IMR-90 (cell line): ENCODE results near the gene GAS2L2. TPM values are rescaled to one million over a fixed set of nuclear protein-coding genes. Genes with fewer than 3 reads are reported as not detected.

ENCODE experiments used
- ATAC-seq: fragments of 200-7000 bp; cut with Tn5 transposase; 2 replicates; pipeline ENCODE4 v1.9.1; 2020; ENCODE audit warnings: low read depth, mild to moderate bottlenecking, moderate library complexity
- BruUV-seq: library from RNA; stranded (reverse); fragments of 400-500 nt; replicated peaks from 2 replicates; lab custom pipeline; 2021; lab: Mats Ljungman, UMichigan
- CTCF ChIA-PET: fragments of 300-600 bp; formaldehyde crosslinking; extraction: SDS; loops from one replicate; lab custom pipeline; 2021; ENCODE audit warnings: antibody characterized with exemption; lab: Yijun Ruan, JAX
- POLR2A ChIA-PET: fragments of 300-600 bp; sonication (Branson Sonifier 250); formaldehyde crosslinking; loops from one replicate; lab custom pipeline; 2022; ENCODE audit warnings: antibody characterized with exemption; ENCODE audit not compliant: unreplicated experiment; lab: Charles Lee
- DNase-seq: peaks from one replicate; pipeline ENCODE4 v3.0.0; 2013
- H2AFZ ChIP-seq: replicated peaks from 2 replicates; pipeline ENCODE3; 2013; ENCODE audit warnings: low read length, mild to moderate bottlenecking; ENCODE audit not compliant: poor library complexity
- H2AK5ac ChIP-seq: 2 replicates; pipeline ENCODE4 v1.6.1; 2013; ENCODE audit warnings: low read depth, low read length, inconsistent platforms
- H2AK9ac ChIP-seq: replicated peaks from 2 replicates; pipeline ENCODE3; 2013; ENCODE audit warnings: mild to moderate bottlenecking, low read depth, low read length, moderate library complexity; ENCODE audit not compliant: poor library complexity
- H2BK120ac ChIP-seq: 2 replicates; pipeline ENCODE4 v1.6.1; 2013; ENCODE audit warnings: low read depth, low read length, inconsistent platforms
- H2BK15ac ChIP-seq: 3 replicates; pipeline ENCODE4 v1.6.1; 2013; ENCODE audit warnings: low read depth, low read length, inconsistent platforms
- H2BK20ac ChIP-seq: 2 replicates; pipeline ENCODE4 v1.6.1; 2013; ENCODE audit warnings: low read depth, mild to moderate bottlenecking, inconsistent platforms, low read length, moderate library complexity
- H2BK5ac ChIP-seq: 2 replicates; pipeline ENCODE4 v1.6.1; 2013; ENCODE audit warnings: mild to moderate bottlenecking, low read depth, low read length, inconsistent platforms; ENCODE audit not compliant: poor library complexity, severe bottlenecking
- H3K14ac ChIP-seq: replicated peaks from 2 replicates; pipeline ENCODE4 v1.6.1; 2013; ENCODE audit warnings: low read depth, low read length, inconsistent platforms
- H3K18ac ChIP-seq: 2 replicates; pipeline ENCODE4 v1.6.1; 2013; ENCODE audit warnings: low read depth, low read length, control low read depth
- H3K23ac ChIP-seq: 2 replicates; pipeline ENCODE4 v1.6.1; 2013; ENCODE audit warnings: low read depth, low read length, inconsistent platforms
- H3K27ac ChIP-seq: 2 replicates; pipeline ENCODE4 v1.5.1; 2013; ENCODE audit warnings: mild to moderate bottlenecking, control low read depth, low read length; ENCODE audit not compliant: insufficient read depth
- H3K27me3 ChIP-seq: 2 replicates; pipeline ENCODE4 v1.6.1; 2013; ENCODE audit warnings: low read length; ENCODE audit not compliant: control insufficient read depth, insufficient read depth
- H3K36me3 ChIP-seq: 2 replicates; pipeline ENCODE4 v1.6.1; 2013; ENCODE audit warnings: low read length, mixed read lengths; ENCODE audit not compliant: control insufficient read depth, insufficient read depth
- H3K4ac ChIP-seq: 2 replicates; pipeline ENCODE4 v1.6.1; 2013; ENCODE audit warnings: low read depth, low read length, inconsistent platforms
- H3K4me1 ChIP-seq: 2 replicates; pipeline ENCODE4 v1.6.1; 2013; ENCODE audit warnings: low read length, mixed read lengths; ENCODE audit not compliant: control insufficient read depth, insufficient read depth
- H3K4me2 ChIP-seq: 2 replicates; pipeline ENCODE4 v1.6.1; 2013; ENCODE audit warnings: low read depth, mild to moderate bottlenecking, control low read depth, low read length, moderate library complexity
- H3K4me3 ChIP-seq: 2 replicates; pipeline ENCODE4 v1.5.1; 2013; ENCODE audit warnings: low read depth, mild to moderate bottlenecking, control low read depth, low read length, moderate library complexity; ENCODE audit not compliant: insufficient read depth
- H3K56ac ChIP-seq: 2 replicates; pipeline ENCODE4 v1.6.1; 2013; ENCODE audit warnings: low read length, inconsistent platforms; ENCODE audit not compliant: insufficient read depth; ENCODE audit errors: extremely low read depth
- H3K79me1 ChIP-seq, 2 experiments: 2 replicates each; pipeline ENCODE4 v1.6.1; 2013; ENCODE audit warnings: low read length in 2 of 2, inconsistent platforms in 1 of 2, low read depth in 1 of 2
- H3K9ac ChIP-seq: 2 replicates; pipeline ENCODE4 v1.6.1; 2013; ENCODE audit warnings: low read depth, low read length, control low read depth
- H3K9me1 ChIP-seq: 2 replicates; pipeline ENCODE4 v1.6.1; 2013; ENCODE audit warnings: low read length, inconsistent platforms; ENCODE audit not compliant: insufficient read depth
- H3K9me3 ChIP-seq: 2 replicates; pipeline ENCODE4 v1.6.1; 2013; ENCODE audit warnings: low read length; ENCODE audit not compliant: control insufficient read depth, insufficient read depth
- H4K20me1 ChIP-seq: 2 replicates; pipeline ENCODE4 v1.6.1; 2013; ENCODE audit warnings: low read length, inconsistent platforms; ENCODE audit not compliant: insufficient read depth
- H4K5ac ChIP-seq: 2 replicates; pipeline ENCODE4 v1.6.1; 2013; ENCODE audit warnings: mild to moderate bottlenecking, low read depth, low read length, control low read depth
- H4K8ac ChIP-seq, 2 experiments: 2 replicates each; pipeline ENCODE4 v1.6.1; 2013; ENCODE audit warnings: low read depth in 2 of 2, low read length in 2 of 2, control low read depth in 1 of 2, inconsistent platforms in 1 of 2
- H4K91ac ChIP-seq: 2 replicates; pipeline ENCODE4 v1.6.1; 2013; ENCODE audit warnings: low read depth, low read length, inconsistent platforms; ENCODE audit not compliant: insufficient read depth
- CEBPB ChIP-seq: IDR thresholded peaks from 2 replicates; pipeline ENCODE4 v1.6.1; 2012; ENCODE audit warnings: low read depth, low read length, improper control_type of control experiment
- CHD1 ChIP-seq: IDR thresholded peaks from 2 replicates; pipeline ENCODE4 v1.6.1; 2012; ENCODE audit warnings: low read depth, low read length, improper control_type of control experiment
- CTCF ChIP-seq: conservative IDR thresholded peaks from 2 replicates; pipeline ENCODE4 v1.5.1; 2012; ENCODE audit warnings: mild to moderate bottlenecking, low read depth, low read length, improper control_type of control experiment
- FOS ChIP-seq: fragments of 150-350 bp; IDR thresholded peaks from 2 replicates; pipeline ENCODE4 v1.6.1; 2016; ENCODE audit warnings: low read depth, low read length
- MAFK ChIP-seq: IDR thresholded peaks from 2 replicates; pipeline ENCODE4 v1.6.1; 2012; ENCODE audit warnings: low read depth, low read length, improper control_type of control experiment
- MAZ ChIP-seq: IDR thresholded peaks from 2 replicates; pipeline ENCODE4 v1.6.1; 2012; ENCODE audit warnings: low read depth, mild to moderate bottlenecking, low read length, improper control_type of control experiment, moderate library complexity, borderline replicate concordance
- MXI1 ChIP-seq: IDR thresholded peaks from 2 replicates; pipeline ENCODE4 v1.6.1; 2012; ENCODE audit warnings: low read depth, mild to moderate bottlenecking, low read length, moderate library complexity, borderline replicate concordance
- NFE2L2 ChIP-seq: fragments of 150-350 bp; IDR thresholded peaks from 2 replicates; pipeline ENCODE4 v1.6.1; 2016; ENCODE audit warnings: low read depth, mild to moderate bottlenecking, low read length
- POLR2A ChIP-seq: IDR thresholded peaks from 2 replicates; pipeline ENCODE4 v1.6.1; 2012; ENCODE audit warnings: mild to moderate bottlenecking, low read depth, low read length
- RAD21 ChIP-seq: IDR thresholded peaks from 2 replicates; pipeline ENCODE4 v1.6.1; 2012; ENCODE audit warnings: low read length, improper control_type of control experiment
- RCOR1 ChIP-seq: IDR thresholded peaks from 2 replicates; pipeline ENCODE4 v1.6.1; 2012; ENCODE audit warnings: mild to moderate bottlenecking, low read length, improper control_type of control experiment; ENCODE audit not compliant: insufficient replicate concordance
- RFX5 ChIP-seq: IDR thresholded peaks from 2 replicates; pipeline ENCODE4 v1.8.0; 2012; ENCODE audit warnings: low read depth, mild to moderate bottlenecking, low read length, moderate library complexity
- SMC3 ChIP-seq: fragments of 150-350 bp; IDR thresholded peaks from 2 replicates; pipeline ENCODE4 v1.6.1; 2016; ENCODE audit warnings: low read depth, mild to moderate bottlenecking, antibody characterized with exemption, low read length, moderate library complexity
- USF2 ChIP-seq: fragments of 150-350 bp; IDR thresholded peaks from 2 replicates; pipeline ENCODE4 v1.6.1; 2017; ENCODE audit warnings: mild to moderate bottlenecking, antibody characterized with exemption, low read length, low read depth
- WGBS, 2 experiments: methylation state at CpG; one replicate each; pipeline versions ENCODE4 v1.1.5 to v1.1.7; 2013; ENCODE audit warnings: missing lambda C conversion rate in 2 of 2; ENCODE audit not compliant: insufficient read length in 1 of 2; ENCODE audit errors: extremely low coverage in 2 of 2; 5-methylcytosine and 5-hydroxymethylcytosine counted together
- dilution Hi-C: fragments of 300-500 bp; cut with HindIII; formaldehyde crosslinking; loops from one replicate; pipeline ENCODE4 v1.14.3; 2018; ENCODE audit warnings: low sequenced_read_pairs; ENCODE audit not compliant: unreplicated experiment
- in situ Hi-C: fragments of 300-500 bp; cut with MboI; formaldehyde crosslinking; loops from 3 replicates; pipeline ENCODE4 v1.14.3; 2019; ENCODE audit warnings: low sequenced_read_pairs, inconsistent platforms, mixed read lengths
- intact Hi-C: fragments of 100-400 bp; cut with micrococcal nuclease; formaldehyde crosslinking; loops from 2 replicates; pipeline ENCODE4 v1.10.0; 2022
- polyA plus RNA-seq, 3 experiments: library from polyadenylated mRNA; depleted of rRNA; stranded (reverse); fragments of >200 nt; gene quantifications; 2 replicates each; pipeline ENCODE4 v1.2.3, GENCODE V29; 2012; ENCODE audit warnings: low replicate concordance in 1 of 3
- total RNA-seq: library from RNA; depleted of rRNA; stranded (reverse); fragments of >200 nt; gene quantifications from 2 replicates; pipeline ENCODE4 v1.2.3, GENCODE V29; 2012

GAS2L2 gene
- total and polyA plus RNA-seq, 2 of the 4 experiments (the other 2 are of a cell fraction): 0.02 TPM; not detected in 1

GRCh38 chr17:35788477-35789368 is 35.7 kb upstream of the GAS2L2 start:
- 0% methylated on average over 1 of the region's 2 CpGs; no CpG with 5 or more reads in 1 of the 2 experiments for WGBS, 2 experiments
- peak overlapping the region; percentile 73; the same call in 2 of the 3 replicates for H2BK15ac ChIP-seq
- H2BK5ac ChIP-seq: peak overlapping the region; percentile 27
- H3K79me1 ChIP-seq: no peaks in the 10 kb centered on the region
- ChIA-PET POLR2A (interaction anchor here (0.7 kb wide), 1 partner anchor 20 kb away, joined by 4 read pairs; the partner anchor contains the start of gene TAF15), CTCF (interaction anchor here (0.5 to 3.1 kb wide), 3 partner anchors 11 to 46 kb away, joined by 3 to 17 read pairs (median 3); no protein-coding TSS in a partner anchor)
- H3K9me1 ChIP-seq: peaks cover 17% of the 10 kb centered on the region
- peak overlapping the region; percentile 75 for H2AK5ac ChIP-seq
- ATAC-seq (peak; percentile 81), DNase-seq (peak; percentile 92)
- H3K27ac ChIP-seq: peak overlapping the region; percentile 11
- H2BK20ac ChIP-seq: peak overlapping the region; percentile 64
- peak overlapping the region; percentile 34 for H4K91ac ChIP-seq
- H3K9ac ChIP-seq: 0 out of 2 replicates have a peak overlapping the region, but pooled peaks have one; percentile 21
- H3K4me1 ChIP-seq: peaks cover 23% of the 10 kb centered on the region
- peak overlapping the region; percentile 30; the same call in 1 of the 2 replicates for H3K56ac ChIP-seq
- dilution Hi-C loops (no loop called here), intact Hi-C loops (no loop called here), in situ Hi-C loops (no loop called here)
- H2AFZ ChIP-seq: peak overlapping the region; percentile 58
- H4K5ac ChIP-seq: 0 out of 2 replicates have a peak overlapping the region, but pooled peaks have one; percentile 16
- H3K4me3 ChIP-seq: no peak overlapping the region
- H2AK9ac ChIP-seq: peak overlapping the region; percentile 49
- peak overlapping the region; percentile 72 for H3K4ac ChIP-seq
- no peaks in the 10 kb centered on the region for H3K36me3 ChIP-seq
- H3K14ac ChIP-seq: peak overlapping the region; percentile 84
- H4K8ac ChIP-seq: peak overlapping the region in 1 of 2 experiments; percentile 38; a peak in 2 of 4 replicates
- H3K9me3 ChIP-seq: no peaks in the 10 kb centered on the region
- H2BK120ac ChIP-seq: peak overlapping the region; percentile 61
- peak overlapping the region; percentile 58 for H3K4me2 ChIP-seq
- H3K23ac ChIP-seq: peak overlapping the region; percentile 61
- peaks cover 16% of the 10 kb centered on the region for H3K27me3 ChIP-seq
- no peaks in the 10 kb centered on the region; the same call in 1 of the 2 replicates for H4K20me1 ChIP-seq
- peak overlapping the region; percentile 32; the same call in 1 of the 2 replicates for H3K18ac ChIP-seq
- no TSS peak for BruUV-seq
- peak; percentile 81 for TF ChIP-seq FOS
- TF ChIP-seq MAFK: peak; percentile 52; the same call in 1 of the 2 replicates
- no peak for TF ChIP-seq RFX5
- TF ChIP-seq POLR2A: 0 out of 2 replicates have a peak, but pooled peaks have one; percentile 28
- no peak for TF ChIP-seq MXI1
- no peak for TF ChIP-seq RAD21
- 0 out of 2 replicates have a peak, but pooled peaks have one; percentile 7 for TF ChIP-seq SMC3
- TF ChIP-seq MAZ: peak; percentile 48; the same call in 1 of the 2 replicates
- peak; percentile 6 for TF ChIP-seq RCOR1
- no peak for TF ChIP-seq USF2
- TF ChIP-seq CEBPB: no peak
- no peak for TF ChIP-seq CHD1
- no peak for TF ChIP-seq CTCF
- no peak for TF ChIP-seq NFE2L2
